NCI-H510A (cell line): ENCODE measurements around the gene KIAA1217.
"Not testable (repeated sequence)": the region's sequence is repeated elsewhere in the genome, so short reads cannot be mapped to it uniquely, and the experiment has no call there.

Source experiments
- DNase-seq: peaks from one replicate; lab custom pipeline; 2025; lab: John Stamatoyannopoulos, UW

KIAA1217 gene

GRCh38 chr10:24340446-24340845 lies 131.5 kb downstream of the KIAA1217 start:
- DNase-seq: no peak

- DNase-seq: no peak
These were observed 131.9 kb downstream of the KIAA1217 start for GRCh38 chr10:24340883-24341282.

GRCh38 chr10:24341371-24341770 lies 132.4 kb downstream of the KIAA1217 start:
- no peak for DNase-seq

GRCh38 chr10:24341897-24342296 lies 133.0 kb downstream of the KIAA1217 start:
- DNase-seq: no peak

- no peak for DNase-seq
These were observed 134.7 kb downstream of the KIAA1217 start for GRCh38 chr10:24343686-24344085.

GRCh38 chr10:24344279-24344678 lies 135.3 kb downstream of the KIAA1217 start:
- DNase-seq: no peak

- no peak for DNase-seq
These were observed 135.9 kb downstream of the KIAA1217 start for GRCh38 chr10:24344695-24345463.

GRCh38 chr10:24346877-24347519 lies 138.1 kb downstream of the KIAA1217 start:
- DNase-seq: no peak

- DNase-seq: no peak
These were observed 140.6 kb downstream of the KIAA1217 start for GRCh38 chr10:24349379-24350001.

GRCh38 chr10:24350070-24350921 lies 141.4 kb downstream of the KIAA1217 start:
- DNase-seq: no peak

- not testable (repeated sequence) for DNase-seq
These were observed 141.9 kb downstream of the KIAA1217 start for GRCh38 chr10:24350922-24351225.

GRCh38 chr10:24351961-24352360 lies 143.0 kb downstream of the KIAA1217 start:
- DNase-seq: no peak

- DNase-seq: no peak
These were observed 143.5 kb downstream of the KIAA1217 start for GRCh38 chr10:24352399-24352798.

- DNase-seq: no peak
These were observed 144.4 kb downstream of the KIAA1217 start for GRCh38 chr10:24353319-24353718.

- DNase-seq: no peak
These were observed 146.2 kb downstream of the KIAA1217 start for GRCh38 chr10:24355056-24355688.

- no peak for DNase-seq
These were observed 148.5 kb downstream of the KIAA1217 start for GRCh38 chr10:24357344-24358004.

GRCh38 chr10:24358022-24358421 lies 149.1 kb downstream of the KIAA1217 start:
- no peak for DNase-seq

GRCh38 chr10:24360282-24361127 lies 151.6 kb downstream of the KIAA1217 start:
- no peak for DNase-seq

GRCh38 chr10:24363070-24363469 lies 154.1 kb downstream of the KIAA1217 start:
- no peak for DNase-seq

GRCh38 chr10:24367688-24368087 lies 158.8 kb downstream of the KIAA1217 start:
- DNase-seq: no peak
